Stomach (tissue), 4 donors: ENCODE results near the gene PCBP3.

Experiments
- CTCF ChIP-seq, 7 experiments: fragments of 450-650 bp in 4 of 7; fragments of 200-600 bp in 3 of 7; sonication (generic) in 3 of 7; IDR thresholded peaks; one replicate each; pipeline ENCODE4 v1.5.1; 2016 to 2019; ENCODE audit warnings: antibody characterized with exemption in 7 of 7, control low read depth in 2 of 7, mild to moderate bottlenecking in 1 of 7
- EP300 ChIP-seq: sonication (generic); formaldehyde crosslinking; IDR thresholded peaks from one replicate; pipeline ENCODE4 v1.6.1; 2017; ENCODE audit warnings: antibody characterized with exemption
- POLR2A ChIP-seq, 4 donors: fragments of 450-650 bp; IDR thresholded peaks; one replicate each; pipeline ENCODE4 v1.6.1; 2016; ENCODE audit warnings: antibody characterized with exemption in 4 of 4, control low read depth in 2 of 4, mild to moderate bottlenecking in 1 of 4, moderate library complexity in 1 of 4

GRCh38 chr21:45603481-45603880 is 40.0 kb upstream of the PCBP3 start:
- TF ChIP-seq CTCF (IDR thresholded peaks at IDR 0.05) (no peak), POLR2A (IDR thresholded peaks at IDR 0.05) (no peak), EP300 (no peak)
